ENCODE results near the gene TEPSIN. TPM values are rescaled to one million over a fixed set of nuclear protein-coding genes. Genes with fewer than 3 reads are reported as not detected.

Gene TEPSIN
- total RNA-seq, 1 donor from 2014 or later = 9.0 TPM

DNA sequence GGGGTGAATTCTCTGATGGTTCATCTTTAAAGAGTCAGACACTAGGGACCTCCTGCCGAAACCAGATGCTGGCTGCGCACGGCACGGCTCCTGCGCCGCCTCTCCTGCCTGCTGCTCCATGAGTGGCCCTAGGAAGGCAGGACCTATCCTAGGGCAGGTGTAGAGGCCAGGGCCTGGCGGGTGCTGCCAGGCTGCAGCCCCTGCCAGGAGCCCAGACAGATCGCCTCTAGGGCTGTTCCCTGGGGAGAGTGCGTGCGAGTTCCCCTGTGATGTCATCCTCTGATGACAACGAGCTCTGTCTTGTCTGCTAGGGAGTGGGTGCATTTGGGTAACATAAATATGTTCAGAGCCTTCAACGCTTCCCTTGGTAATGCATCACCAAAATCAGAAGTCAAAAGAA, 32.4 kb upstream of the TEPSIN start:
- DNase-seq (ENCODE audit: low read depth, low spot score) = no peak

DNA sequence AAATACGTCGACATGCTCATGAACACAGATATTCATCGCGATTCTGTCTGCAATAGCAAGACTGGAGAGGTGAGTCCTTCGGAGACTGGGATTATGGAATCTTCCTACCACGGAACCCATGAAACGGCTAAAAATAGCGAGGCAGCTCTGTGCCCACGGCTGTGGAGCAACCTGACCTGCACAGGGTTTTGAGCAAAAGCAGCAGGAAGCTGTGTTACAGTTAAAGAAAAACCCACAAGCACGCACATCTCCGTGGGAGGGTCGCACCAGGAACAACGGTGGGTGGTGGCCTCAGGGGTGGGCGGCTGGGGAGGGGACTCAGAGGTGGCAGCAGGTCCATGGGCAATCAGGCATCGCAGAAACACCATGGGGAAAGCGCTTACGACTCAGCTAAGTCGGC, 31.4 kb upstream of the TEPSIN start:
- no peak for DNase-seq (ENCODE audit: low read depth, low spot score)

- no peak for DNase-seq (ENCODE audit: low read depth, low spot score)
Observed at GRCh38 chr17:81267390-81268067, 28.7 kb upstream of the TEPSIN start.

DNA sequence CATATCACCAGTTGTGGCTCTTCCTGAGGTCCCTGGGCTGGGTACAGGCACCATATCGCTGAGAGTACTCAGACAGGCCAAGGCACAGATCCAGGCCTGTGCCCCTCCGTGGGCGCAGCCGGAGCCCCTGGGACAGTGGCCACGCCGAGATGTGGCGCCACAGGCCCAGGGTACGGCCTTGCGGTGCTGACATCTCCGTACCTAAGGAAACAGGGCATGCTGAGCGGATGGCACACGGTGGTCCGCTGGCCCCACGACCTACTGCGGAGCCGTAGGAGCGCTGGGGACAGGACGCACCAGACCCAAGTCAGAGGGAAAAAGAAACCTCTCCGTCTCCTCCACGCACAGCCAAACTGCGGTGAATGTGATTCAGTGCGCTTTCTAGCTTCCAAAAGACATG, 26.7 kb upstream of the TEPSIN start:
- DNase-seq (ENCODE audit: low read depth, low spot score) = no peak

GRCh38 chr17:81264640-81265039, 25.8 kb upstream of the TEPSIN start:
- DNase-seq (ENCODE audit: low read depth, low spot score) = no peak

- DNase-seq (ENCODE audit: low read depth, low spot score) = no peak
Observed at GRCh38 chr17:81263371-81264181, 24.7 kb upstream of the TEPSIN start.

- no peak for DNase-seq (ENCODE audit: low read depth, low spot score)
Observed at GRCh38 chr17:81261582-81262336, 22.9 kb upstream of the TEPSIN start.

DNA sequence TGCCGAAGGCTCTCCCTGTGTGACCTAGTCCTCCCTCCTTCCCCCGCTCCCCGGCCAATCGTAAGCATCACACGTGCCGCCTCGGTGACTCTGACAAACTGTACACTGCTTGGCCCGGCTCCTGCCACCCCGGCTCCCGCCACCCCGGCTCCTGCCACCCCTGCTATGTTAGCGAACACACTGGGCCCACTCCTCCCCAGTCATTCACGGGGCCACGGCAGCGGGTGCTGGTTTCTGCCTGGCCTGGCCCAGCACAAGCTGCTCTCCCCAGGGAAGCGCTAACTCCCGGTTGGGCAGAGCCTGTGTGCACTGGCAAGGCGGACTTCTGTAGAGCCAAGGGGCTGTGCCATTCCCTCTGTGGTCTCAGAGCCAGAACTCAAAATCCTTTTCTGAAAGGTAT, 22.2 kb upstream of the TEPSIN start:
- DNase-seq (ENCODE audit: low read depth, low spot score) = no peak

- DNase-seq (ENCODE audit: low read depth, low spot score) = no peak
Observed at GRCh38 chr17:81260641-81261040, 21.8 kb upstream of the TEPSIN start.

- DNase-seq (ENCODE audit: low read depth, low spot score) = no peak
Observed at GRCh38 chr17:81260171-81260570, 21.3 kb upstream of the TEPSIN start.

DNA sequence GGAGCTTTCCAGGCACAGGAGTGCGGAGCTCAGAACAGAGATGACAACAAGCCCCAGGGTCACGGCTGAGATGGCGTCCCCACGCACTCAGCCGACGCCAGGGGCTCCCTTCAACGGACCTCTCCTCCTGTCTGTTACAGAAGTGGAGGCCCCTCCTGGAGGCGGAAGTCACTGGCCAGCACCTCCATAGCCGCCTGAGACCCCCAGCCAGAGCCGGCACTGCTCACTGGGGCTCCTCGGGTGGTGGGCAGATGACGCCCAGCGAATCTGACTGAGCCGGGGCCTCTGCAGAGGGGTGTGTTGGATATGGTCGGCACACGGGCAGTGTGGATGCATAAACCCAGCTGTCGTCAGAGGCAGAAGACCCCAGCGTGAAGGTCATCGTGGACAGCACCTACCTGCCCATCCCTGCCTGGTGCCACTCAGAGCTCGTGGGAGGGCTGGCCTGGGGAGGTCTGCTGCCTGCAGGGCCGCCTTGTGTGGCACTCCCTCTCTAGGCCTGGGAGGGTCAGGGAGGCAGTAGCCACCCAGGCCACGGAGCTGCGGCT, 20.3 kb upstream of the TEPSIN start:
- no peak for DNase-seq (ENCODE audit: low read depth, low spot score)

GRCh38 chr17:81258292-81258691, 19.4 kb upstream of the TEPSIN start:
- DNase-seq (ENCODE audit: low read depth, low spot score) = no peak

- DNase-seq (ENCODE audit: low read depth, low spot score) = no peak
Observed at GRCh38 chr17:81257533-81257932, 18.7 kb upstream of the TEPSIN start.

DNA sequence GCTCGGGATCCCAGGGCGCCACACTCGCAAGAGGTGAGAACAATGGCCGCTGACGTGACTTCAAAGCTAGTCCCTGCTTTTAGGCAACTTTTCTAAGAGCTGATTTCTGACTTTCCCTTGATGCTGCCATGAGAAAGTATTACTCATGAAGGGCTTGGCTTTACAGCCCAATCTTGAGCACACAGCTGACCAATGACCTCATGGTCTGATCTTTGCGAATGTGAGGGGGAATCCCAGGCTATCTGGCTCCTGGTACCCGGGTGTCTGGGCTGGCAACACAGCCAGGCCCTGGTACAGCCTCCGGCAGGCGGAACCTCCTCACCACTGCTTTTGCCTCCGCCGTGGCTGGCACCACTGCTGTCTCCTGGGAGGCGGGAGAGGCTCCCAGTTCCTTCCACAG, 17.8 kb upstream of the TEPSIN start:
- no peak for DNase-seq (ENCODE audit: low read depth, low spot score)

DNA sequence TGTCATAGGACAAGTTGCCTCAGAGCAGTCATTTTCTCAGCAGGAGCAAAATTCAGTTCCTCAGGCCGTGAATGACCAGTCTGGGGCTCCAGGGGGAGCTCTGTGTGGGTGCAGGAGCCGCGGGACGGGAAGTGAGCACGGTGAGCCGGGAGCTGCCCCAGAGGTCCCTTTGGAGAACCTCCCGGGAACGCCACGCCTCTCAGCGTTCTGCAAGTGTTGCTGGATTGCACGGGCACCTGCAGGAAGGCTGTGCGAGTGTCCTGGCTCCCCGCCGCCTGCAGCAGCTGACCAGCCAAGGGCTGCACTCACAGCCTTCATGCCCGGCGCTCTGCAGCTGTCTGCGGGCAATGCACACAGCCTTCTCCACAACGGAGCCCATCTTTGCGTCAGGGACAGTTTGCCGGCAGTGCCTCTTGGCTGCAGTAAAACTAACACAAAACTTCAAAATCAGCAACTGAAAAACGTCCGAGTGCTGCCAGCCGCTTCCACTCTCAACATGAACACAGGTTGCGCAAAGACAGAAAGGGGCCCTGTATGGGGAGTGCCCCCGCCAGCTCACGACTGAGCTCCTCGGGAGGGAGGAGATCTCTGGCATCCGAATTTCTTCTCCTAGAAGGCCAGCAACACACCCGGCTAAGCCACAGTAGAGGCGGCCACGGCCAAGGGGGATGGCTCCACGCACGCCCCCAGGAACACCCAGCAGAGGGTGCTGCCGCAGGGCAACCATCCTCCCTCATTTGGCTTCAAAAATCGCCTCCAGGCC, 16.3 kb upstream of the TEPSIN start:
- peak; percentile 24 for DNase-seq (ENCODE audit: low read depth, low spot score)

GRCh38 chr17:81253358-81254131, 14.7 kb upstream of the TEPSIN start:
- DNase-seq (ENCODE audit: low read depth, low spot score) = no peak

- DNase-seq (ENCODE audit: low read depth, low spot score) = no peak
Observed at GRCh38 chr17:81252987-81253329, 14.1 kb upstream of the TEPSIN start.

GRCh38 chr17:81252326-81252986, 13.6 kb upstream of the TEPSIN start:
- no peak for DNase-seq (ENCODE audit: low read depth, low spot score)

DNA sequence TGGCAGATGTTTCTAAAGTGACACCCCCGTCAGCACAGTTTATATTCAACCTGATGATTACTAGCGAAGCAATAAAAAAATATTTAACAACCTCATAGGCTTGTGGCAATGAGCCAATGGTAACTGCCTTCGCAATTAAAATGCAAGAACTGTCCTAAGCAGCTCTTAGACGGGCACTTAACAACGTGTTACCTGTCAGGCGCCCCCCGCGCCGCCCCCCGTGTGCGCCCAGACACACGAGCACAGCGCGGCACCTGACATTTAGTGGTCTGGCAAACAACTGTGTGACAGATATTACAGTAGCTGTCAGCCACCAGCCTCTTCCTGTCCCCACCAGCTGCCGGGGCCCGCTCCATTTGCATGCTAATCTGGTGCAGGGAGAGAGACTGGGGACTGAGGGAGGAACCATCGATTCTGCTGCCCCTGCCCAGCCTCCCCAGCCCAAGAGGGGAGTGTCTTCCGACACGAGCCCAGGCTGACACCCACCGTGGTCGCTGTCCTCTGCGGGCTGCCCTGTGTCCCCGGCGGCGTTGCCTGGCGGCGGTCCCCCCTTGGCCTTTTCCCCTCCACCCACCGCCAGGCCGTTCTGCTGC, 12.9 kb upstream of the TEPSIN start:
- DNase-seq (ENCODE audit: low read depth, low spot score) = no peak
